Testis (tissue), 2 donors: Measurements from ENCODE around the gene CELA2A.

Experiments used
- CTCF ChIP-seq, 3 experiments: fragments of 450-650 bp in 2 of 3; fragments of 200-600 bp in 1 of 3; sonication (generic) in 1 of 3; IDR thresholded peaks; one replicate each; pipeline ENCODE4 v1.5.1; 2016 to 2019; ENCODE audit warnings: antibody characterized with exemption in 3 of 3, mild to moderate bottlenecking in 2 of 3, moderate library complexity in 1 of 3
- POLR2A ChIP-seq: fragments of 450-650 bp; IDR thresholded peaks from one replicate; pipeline ENCODE4 v1.6.1; 2017; ENCODE audit warnings: antibody characterized with exemption, mild to moderate bottlenecking, moderate library complexity

DNA sequence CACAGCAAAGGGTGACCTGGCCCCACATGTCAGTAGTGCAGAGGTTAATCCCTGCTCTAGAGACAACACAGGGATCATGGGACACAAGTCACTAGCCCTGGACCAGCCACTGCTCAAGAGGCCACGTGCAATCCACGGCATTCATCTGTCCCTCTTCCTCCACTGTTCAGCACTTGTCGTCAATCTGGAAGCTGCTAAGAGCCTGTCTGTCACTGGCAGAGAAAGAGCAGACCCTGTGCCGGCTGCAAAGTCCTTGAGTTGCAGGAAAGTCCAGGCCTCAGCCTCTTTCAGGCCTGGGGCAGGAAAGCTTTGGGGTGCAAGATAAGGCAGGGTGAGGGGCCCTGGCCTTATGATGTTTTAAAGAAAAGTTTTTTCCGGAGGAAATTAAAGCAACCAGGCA, 36.1 kb downstream of the CELA2A start:
- TF ChIP-seq CTCF (IDR thresholded peaks at IDR 0.05) (no peak), POLR2A (no peak)
